ENCODE data around the gene SMIM35.

SMIM35 gene

GRCh38 chr11:118086913-118087768 lies at the start of gene SMIM35:
SMIM35 (minus strand) TSS chr11:118086963; CDS start chr11:118086757, 206 bp downstream.
- DNase-seq, result no peak

- no peak for DNase-seq
Observed at GRCh38 chr11:118136341-118136740, 49.6 kb upstream of the SMIM35 start.

GRCh38 chr11:118135796-118136165 lies 49.0 kb upstream of the SMIM35 start:
- DNase-seq, result no peak

- DNase-seq, result no peak
Observed at GRCh38 chr11:118135051-118135795, 48.5 kb upstream of the SMIM35 start.

- no peak for DNase-seq
Observed at GRCh38 chr11:118133816-118134215, 47.1 kb upstream of the SMIM35 start.

- DNase-seq, result no peak
Observed at GRCh38 chr11:118132385-118133151, 45.8 kb upstream of the SMIM35 start.

- no peak for DNase-seq
Observed at GRCh38 chr11:118129471-118130172, 42.9 kb upstream of the SMIM35 start.

- no peak for DNase-seq
Observed at GRCh38 chr11:118128721-118129470, 42.1 kb upstream of the SMIM35 start.

GRCh38 chr11:118128310-118128709 lies 41.5 kb upstream of the SMIM35 start:
- DNase-seq, result no peak

- no peak for DNase-seq
Observed at GRCh38 chr11:118126082-118126838, 39.5 kb upstream of the SMIM35 start.

GRCh38 chr11:118124929-118125535 lies 38.3 kb upstream of the SMIM35 start:
- no peak for DNase-seq

GRCh38 chr11:118120793-118121192 lies 34.0 kb upstream of the SMIM35 start:
- no peak for DNase-seq

GRCh38 chr11:118117790-118118601 lies 31.2 kb upstream of the SMIM35 start:
- DNase-seq, result no peak

GRCh38 chr11:118115048-118115447 lies 28.3 kb upstream of the SMIM35 start:
- no peak for DNase-seq

- DNase-seq, result no peak
Observed at GRCh38 chr11:118114266-118114665, 27.5 kb upstream of the SMIM35 start.

- DNase-seq, result no peak
Observed at GRCh38 chr11:118112711-118113430, 26.1 kb upstream of the SMIM35 start.

GRCh38 chr11:118111744-118112035 lies 24.9 kb upstream of the SMIM35 start:
- DNase-seq, result no peak

- DNase-seq, result no peak
Observed at GRCh38 chr11:118111019-118111743, 24.4 kb upstream of the SMIM35 start.

GRCh38 chr11:118109231-118109630 lies 22.5 kb upstream of the SMIM35 start:
- DNase-seq, result no peak
